ENCODE measurements around the gene POU5F1. TPM values are rescaled to one million over a fixed set of nuclear protein-coding genes. Genes with fewer than 3 reads are reported as not detected.

Gene POU5F1
- total and polyA plus RNA-seq, 9 of the 15 experiments (the other 6 are each of a cell fraction or from before 2014, with no cell fraction given): 0.06 to 2.0 (median 0.10) TPM; not detected in 6

- Histone ChIP-seq H3K4me2 (ENCODE audit: insufficient read depth, low read length) (peak overlapping the region; percentile 74), H3K27me3 (ENCODE audit: control insufficient read depth in 2 of 2, insufficient read depth in 2 of 2, low read length in 2 of 2) (no peaks in the 10 kb centered on the region), H3K9me1 (ENCODE audit: control insufficient read depth, insufficient read depth, low read length) (no peaks in the 10 kb centered on the region), H3K27ac (ENCODE audit: extremely low read depth, low read depth, low read length) (peak overlapping the region; percentile 57), H3K36me3 (ENCODE audit: control insufficient read depth, insufficient read depth, low read length) (peaks cover 4% of the 10 kb centered on the region; the same call in 1 of the 3 replicates), H3K9me3 (replicated peaks; ENCODE audit: control insufficient read depth, insufficient read depth, low read depth, low read length) (no peaks in the 10 kb centered on the region), H3K4me1 (replicated peaks in 1 of 2; ENCODE audit: control insufficient read depth in 2 of 2, insufficient read depth in 2 of 2, low read length in 2 of 2) (peaks cover 12 to 18% of the 10 kb centered on the region in 2 experiments; a peak in 4 of 5 replicates), H4K20me1 (replicated peaks; ENCODE audit: control insufficient read depth, insufficient read depth, low read length) (no peaks in the 10 kb centered on the region), H3K4me3 (no peak overlapping the region), H3K79me2 (ENCODE audit: control insufficient read depth, insufficient read depth, low read length) (peaks cover 20% of the 10 kb centered on the region), H3K9ac (ENCODE audit: insufficient read depth in 1 of 2, low read depth in 2 of 2, low read length in 2 of 2) (peak overlapping the region in 1 of 2 experiments; percentile 61; a peak in 2 of 4 replicates), H2AFZ (ENCODE audit: low read depth, low read length) (peak overlapping the region; percentile 78)
- intact Hi-C loops (cut with micrococcal nuclease) (loop anchor here (10.0 kb wide), 1 partner anchor 51 kb away; no protein-coding TSS in a partner anchor), in situ Hi-C loops (cut with MboI) (no loop called here)
- DNase-seq (ENCODE audit: extremely low read depth in 1 of 4, low spot score in 3 of 4): peak in 2 of 4 experiments; percentile 19 to 54
- ChIA-PET CTCF (ENCODE audit: low intra/inter-chr PET ratio) (no interaction called here), POLR2A (interaction anchor here (0.6 to 1.0 kb wide), 2 partner anchors 10 to 615 kb away, joined by 3 to 4 read pairs; no protein-coding TSS in a partner anchor)
- BruUV-seq (replicated peaks): no TSS peak
- FAIRE-seq: peak; percentile 46
- ATAC-seq: peak; percentile 53
- 18% methylated on average over 5 of the region's 5 CpGs for WGBS (ENCODE audit: insufficient coverage, low coverage, missing lambda C conversion rate)
- TF ChIP-seq SRF (CRISPR knock-in tag; IDR thresholded peaks at IDR 0.05): 0 out of 4 replicates have a peak, but pooled peaks of 1 of the 2 experiments have one; percentile 7
- no peak for TF ChIP-seq PATZ1 (CRISPR knock-in tag; IDR thresholded peaks at IDR 0.05; ENCODE audit: borderline replicate concordance)
- TF ChIP-seq, protein P1, sequence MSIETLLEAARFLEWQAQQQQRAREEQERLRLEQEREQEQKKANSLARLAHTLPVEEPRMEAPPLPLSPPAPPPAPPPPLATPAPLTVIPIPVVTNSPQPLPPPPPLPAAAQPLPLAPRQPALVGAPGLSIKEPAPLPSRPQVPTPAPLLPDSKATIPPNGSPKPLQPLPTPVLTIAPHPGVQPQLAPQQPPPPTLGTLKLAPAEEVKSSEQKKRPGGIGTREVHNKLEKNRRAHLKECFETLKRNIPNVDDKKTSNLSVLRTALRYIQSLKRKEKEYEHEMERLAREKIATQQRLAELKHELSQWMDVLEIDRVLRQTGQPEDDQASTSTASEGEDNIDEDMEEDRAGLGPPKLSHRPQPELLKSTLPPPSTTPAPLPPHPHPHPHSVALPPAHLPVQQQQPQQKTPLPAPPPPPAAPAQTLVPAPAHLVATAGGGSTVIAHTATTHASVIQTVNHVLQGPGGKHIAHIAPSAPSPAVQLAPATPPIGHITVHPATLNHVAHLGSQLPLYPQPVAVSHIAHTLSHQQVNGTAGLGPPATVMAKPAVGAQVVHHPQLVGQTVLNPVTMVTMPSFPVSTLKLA (conservative IDR thresholded peaks at IDR 0.05): peak; percentile 84 to 91
- TF ChIP-seq ZNF778 (CRISPR knock-in tag; IDR thresholded peaks at IDR 0.05): 0 out of 2 replicates have a peak, but pooled peaks have one; percentile 30
- no peak for TF ChIP-seq PTRF (tag; IDR thresholded peaks at IDR 0.05)
- no peak for TF ChIP-seq ZBTB2 (IDR thresholded peaks at IDR 0.05)
- TF ChIP-seq EP300 (IDR thresholded peaks at IDR 0.05; ENCODE audit: low read length): no peak
- 0 out of 2 replicates have a peak, but pooled peaks have one; percentile 21 for TF ChIP-seq TEAD4 (IDR thresholded peaks at IDR 0.05; ENCODE audit: low read length)
- no peak for TF ChIP-seq TEAD4 (CRISPR knock-in tag; IDR thresholded peaks at IDR 0.05; ENCODE audit: borderline replicate concordance)
- no peak for TF ChIP-seq WHSC1 (IDR thresholded peaks at IDR 0.05; ENCODE audit: low read length)
- no peak for TF ChIP-seq NCOA6 (IDR thresholded peaks at IDR 0.05)
- TF ChIP-seq, protein P2, sequence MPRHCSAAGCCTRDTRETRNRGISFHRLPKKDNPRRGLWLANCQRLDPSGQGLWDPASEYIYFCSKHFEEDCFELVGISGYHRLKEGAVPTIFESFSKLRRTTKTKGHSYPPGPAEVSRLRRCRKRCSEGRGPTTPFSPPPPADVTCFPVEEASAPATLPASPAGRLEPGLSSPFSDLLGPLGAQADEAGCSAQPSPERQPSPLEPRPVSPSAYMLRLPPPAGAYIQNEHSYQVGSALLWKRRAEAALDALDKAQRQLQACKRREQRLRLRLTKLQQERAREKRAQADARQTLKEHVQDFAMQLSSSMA (CRISPR knock-in tag; IDR thresholded peaks at IDR 0.05): no peak
- peak; percentile 58; the same call in 1 of the 2 replicates for TF ChIP-seq NKRF (IDR thresholded peaks at IDR 0.05; ENCODE audit: borderline replicate concordance)
Observed at GRCh38 chr6:31203345-31203979, 33.0 kb upstream of the POU5F1 start.
